ENCODE measurements around the gene CITED4. TPM values are rescaled to one million over a fixed set of nuclear protein-coding genes. Genes with fewer than 3 reads are reported as not detected.
A peak's percentile ranks its signal among the peaks of the same experiment; 100 is the strongest.

The CITED4 gene
- total RNA-seq, 1 experiment from 2014 or later: 7.8 TPM

- H3K9me3 ChIP-seq (ENCODE audit: control insufficient read depth in 1 of 2, insufficient read depth in 1 of 2, low read depth in 1 of 2, low read length in 2 of 2): peaks cover 11 to 20% of the 10 kb centered on the region in 2 experiments; a peak in 2 of 4 replicates
- no peak overlapping the region for H3K4me2 ChIP-seq (ENCODE audit: low read length)
- no peak overlapping the region for H3K4me3 ChIP-seq (replicated peaks in 1 of 2; ENCODE audit: low read depth in 1 of 2, low read length in 2 of 2)
- H3K9me2 ChIP-seq (ENCODE audit: insufficient read depth): no peaks in the 10 kb centered on the region
- H2AFZ ChIP-seq (ENCODE audit: low read depth, low read length, poor library complexity, severe bottlenecking): no peak overlapping the region
- RAD21 ChIA-PET (ENCODE audit: low non-redundant PET in 1 of 2, low total read pairs in 2 of 2, uncharacterized antibody in 2 of 2, unreplicated experiment in 2 of 2): no interaction called here
- ATAC-seq (no peak), DNase-seq (ENCODE audit: low read depth, low spot score) (no peak)
- CTCF ChIA-PET: no interaction called here
- H3K36me3 ChIP-seq (ENCODE audit: control insufficient read depth in 1 of 2, insufficient read depth in 2 of 2, low read length in 2 of 2): peaks cover 0 to 2% of the 10 kb centered on the region in 2 experiments; a peak in 1 of 4 replicates
- TF ChIP-seq CBX3 (IDR thresholded peaks at IDR 0.05; ENCODE audit: low read depth) (peak; percentile 52; the same call in 1 of the 2 replicates), TCF7L2 (IDR thresholded peaks at IDR 0.05; ENCODE audit: borderline replicate concordance, extremely low read depth, insufficient read depth, insufficient read length) (no peak)
- no peak overlapping the region for H3K27ac ChIP-seq (ENCODE audit: low read depth, low read length)
- intact Hi-C loops (cut with micrococcal nuclease): no loop called here
- BruUV-seq (replicated peaks): no TSS peak
- no peaks in the 10 kb centered on the region for H3K27me3 ChIP-seq (ENCODE audit: insufficient read depth, low read length)
- H3K4me1 ChIP-seq (ENCODE audit: control insufficient read depth in 1 of 2, insufficient read depth in 2 of 2, low read length in 2 of 2): peaks cover 20 to 42% of the 10 kb centered on the region in 2 experiments
- POLR2A ChIA-PET: no interaction called here
- no peak overlapping the region for H3K9ac ChIP-seq (ENCODE audit: low read length)
- H3K79me2 ChIP-seq (ENCODE audit: insufficient read depth, low read length): no peaks in the 10 kb centered on the region
- no peaks in the 10 kb centered on the region for H4K20me1 ChIP-seq (ENCODE audit: insufficient read depth)
These were observed 31.8 kb upstream of the CITED4 start for GRCh38 chr1:40893946-40894345.

- DNase-seq (ENCODE audit: low read depth, low spot score): no peak
- BruUV-seq (replicated peaks): no TSS peak
- RAD21 ChIA-PET (ENCODE audit: low non-redundant PET in 1 of 2, low total read pairs in 2 of 2, uncharacterized antibody in 2 of 2, unreplicated experiment in 2 of 2): no interaction called here
- Histone ChIP-seq H3K36me3 (ENCODE audit: control insufficient read depth in 1 of 2, insufficient read depth in 2 of 2, low read length in 2 of 2) (peaks cover 0 to 2% of the 10 kb centered on the region in 2 experiments; a peak in 1 of 4 replicates), H3K9me2 (ENCODE audit: insufficient read depth) (no peaks in the 10 kb centered on the region), H3K27ac (ENCODE audit: low read depth, low read length) (no peak overlapping the region), H3K4me1 (ENCODE audit: control insufficient read depth in 1 of 2, insufficient read depth in 2 of 2, low read length in 2 of 2) (peaks cover 4 to 27% of the 10 kb centered on the region in 2 experiments; a peak in 3 of 4 replicates), H4K20me1 (ENCODE audit: insufficient read depth) (no peaks in the 10 kb centered on the region), H3K4me2 (ENCODE audit: low read length) (no peak overlapping the region), H3K9me3 (ENCODE audit: control insufficient read depth in 1 of 2, insufficient read depth in 1 of 2, low read depth in 1 of 2, low read length in 2 of 2) (peaks cover 11 to 20% of the 10 kb centered on the region in 2 experiments; a peak in 2 of 4 replicates), H3K79me2 (ENCODE audit: insufficient read depth, low read length) (no peaks in the 10 kb centered on the region), H3K4me3 (replicated peaks in 1 of 2; ENCODE audit: low read depth in 1 of 2, low read length in 2 of 2) (no peak overlapping the region), H2AFZ (ENCODE audit: low read depth, low read length, poor library complexity, severe bottlenecking) (no peak overlapping the region), H3K9ac (ENCODE audit: low read length) (no peak overlapping the region), H3K27me3 (ENCODE audit: insufficient read depth, low read length) (no peaks in the 10 kb centered on the region)
- no peak for ATAC-seq
- CTCF ChIA-PET: interaction anchor here (0.6 kb wide), 1 partner anchor 56 kb away, joined by 5 read pairs; no protein-coding TSS in a partner anchor
- TF ChIP-seq MAX (IDR thresholded peaks at IDR 0.05) (no peak), ELF1 (IDR thresholded peaks at IDR 0.05; ENCODE audit: borderline replicate concordance, low read depth) (no peak), ZFX (IDR thresholded peaks at IDR 0.05) (no peak), EZH2 (IDR thresholded peaks at IDR 0.05) (no peak), SP1 (IDR thresholded peaks at IDR 0.05; ENCODE audit: low read depth) (no peak), EZH2phosphoT487 (IDR thresholded peaks at IDR 0.05; ENCODE audit: borderline replicate concordance) (no peak), SIN3A (IDR thresholded peaks at IDR 0.05; ENCODE audit: low read depth) (no peak), CBX3 (IDR thresholded peaks at IDR 0.05; ENCODE audit: low read depth) (no peak), CTCF (IDR thresholded peaks at IDR 0.05 in 2 of 3, conservative IDR thresholded peaks at IDR 0.05 in 1 of 3; ENCODE audit: borderline replicate concordance in 1 of 3, insufficient read depth in 1 of 3, low read depth in 2 of 3, low read length in 2 of 3) (no peak), YY1 (IDR thresholded peaks at IDR 0.05; ENCODE audit: extremely low read depth, insufficient replicate concordance, low read depth, low read length) (no peak), POLR2A (IDR thresholded peaks at IDR 0.05; ENCODE audit: borderline replicate concordance, extremely low read depth, insufficient read depth, insufficient read length) (no peak), RAD21 (IDR thresholded peaks at IDR 0.05; ENCODE audit: low read depth) (no peak), SRF (IDR thresholded peaks at IDR 0.05; ENCODE audit: low read depth) (no peak), JUND (IDR thresholded peaks at IDR 0.05) (no peak), ZBTB33 (IDR thresholded peaks at IDR 0.05; ENCODE audit: extremely low read depth, insufficient replicate concordance, low read length) (no peak)
- POLR2A ChIA-PET: no interaction called here
- intact Hi-C loops (cut with micrococcal nuclease): no loop called here
These were observed 30.2 kb upstream of the CITED4 start for GRCh38 chr1:40892354-40892753.

Data from HCT116 (cell line).